Smooth muscle cell (in vitro differentiated cells): ENCODE measurements around the gene DNHD1. TPM values are rescaled to one million over a fixed set of nuclear protein-coding genes. Genes with fewer than 3 reads are reported as not detected.
A peak's percentile ranks its signal among the peaks of the same experiment; 100 is the strongest.

Source experiments
- DNase-seq: peaks from one replicate; lab custom pipeline; 2025; ENCODE audit not compliant: unreplicated experiment; lab: John Stamatoyannopoulos, UW
- H2AFZ ChIP-seq: fragments of 200-600 bp; sonication (generic); 2 replicates; pipeline ENCODE4 v1.6.0; 2016; ENCODE audit warnings: antibody characterized with exemption, low read depth, mild to moderate bottlenecking
- H3F3A ChIP-seq: fragments of 200-600 bp; sonication (generic); 2 replicates; pipeline ENCODE4 v1.6.0; 2017; ENCODE audit warnings: antibody characterized with exemption, low read depth
- H3K27ac ChIP-seq: fragments of 200-600 bp; sonication (generic); 2 replicates; pipeline ENCODE4 v1.5.1; 2016; ENCODE audit warnings: low read depth, mild to moderate bottlenecking
- H3K27me3 ChIP-seq: fragments of 200-600 bp; sonication (generic); 2 replicates; pipeline ENCODE4 v1.6.1; 2016; ENCODE audit warnings: low read depth, mild to moderate bottlenecking
- H3K36me3 ChIP-seq: fragments of 200-600 bp; sonication (generic); 2 replicates; pipeline ENCODE4 v1.5.1; 2016; ENCODE audit warnings: low read depth
- H3K4me1 ChIP-seq: fragments of 200-600 bp; sonication (generic); 2 replicates; pipeline ENCODE4 v1.5.1; 2016; ENCODE audit warnings: low read depth
- H3K4me2 ChIP-seq: fragments of 200-600 bp; sonication (generic); 2 replicates; pipeline ENCODE4 v1.6.0; 2016; ENCODE audit warnings: mild to moderate bottlenecking
- H3K4me3 ChIP-seq: fragments of 200-600 bp; sonication (generic); 2 replicates; pipeline ENCODE4 v1.5.1; 2016; ENCODE audit warnings: mild to moderate bottlenecking
- H3K79me2 ChIP-seq: fragments of 200-600 bp; sonication (generic); 2 replicates; pipeline ENCODE4 v1.6.0; 2016; ENCODE audit warnings: low read depth, mild to moderate bottlenecking
- H3K9ac ChIP-seq: fragments of 200-600 bp; sonication (generic); 2 replicates; pipeline ENCODE4 v1.6.0; 2016; ENCODE audit warnings: low read depth
- H3K9me3 ChIP-seq: fragments of 200-600 bp; sonication (generic); replicated peaks from 2 replicates; pipeline ENCODE4 v1.5.1; 2016; ENCODE audit warnings: low read depth
- H4K20me1 ChIP-seq: fragments of 200-600 bp; sonication (generic); 2 replicates; pipeline ENCODE4 v1.6.0; 2016; ENCODE audit warnings: low read depth
- CTCF ChIP-seq: fragments of 200-600 bp; sonication (generic); IDR thresholded peaks from 2 replicates; pipeline ENCODE4 v1.5.1; 2017; ENCODE audit warnings: borderline replicate concordance, mild to moderate bottlenecking, antibody characterized with exemption; ENCODE audit not compliant: insufficient read depth, poor library complexity, severe bottlenecking
- WGBS: methylation state at CpG from one replicate; pipeline ENCODE4 v1.1.7; 2016; ENCODE audit warnings: low lambda C conversion rate; 5-methylcytosine and 5-hydroxymethylcytosine counted together
- polyA plus RNA-seq: library from polyadenylated mRNA; unstranded; fragments of >200 nt; fragmentation: Nextera tagmentation; extraction: Ambion mirVana; gene quantifications from 2 replicates; pipeline ENCODE4 v1.2.1, GENCODE V29; 2016
- total RNA-seq: library from RNA; depleted of rRNA; stranded (reverse); fragments of >200 nt; gene quantifications from 2 replicates; pipeline ENCODE4 v1.2.3, GENCODE V29; 2014

The DNHD1 gene
- total and polyA plus RNA-seq, 2 experiments from 2014 or later, result 5.5 to 9.1 TPM

- Histone ChIP-seq H2AFZ (no peak overlapping the region), H3K4me2 (peak overlapping the region; percentile 92), H3K4me3 (peak overlapping the region; percentile 95), H3K36me3 (no peaks in the 10 kb centered on the region), H4K20me1 (peaks cover 18% of the 10 kb centered on the region), H3K9ac (peak overlapping the region; percentile 91), H3K4me1 (peaks cover 38% of the 10 kb centered on the region), H3F3A (peaks cover 41% of the 10 kb centered on the region), H3K9me3 (no peaks in the 10 kb centered on the region), H3K79me2 (peaks cover 83% of the 10 kb centered on the region), H3K27me3 (no peaks in the 10 kb centered on the region), H3K27ac (peak overlapping the region; percentile 99)
- no peak for TF ChIP-seq CTCF
- WGBS, result 52% methylated on average over 3 of the region's 3 CpGs
- DNase-seq, result no peak
These were observed 107.7 kb downstream of the DNHD1 start for GRCh38 chr11:6604790-6605189.

GRCh38 chr11:6606471-6607189 is 109.5 kb downstream of the DNHD1 start:
- peaks cover 87% of the 10 kb centered on the region for H3K79me2 ChIP-seq
- H3K36me3 ChIP-seq, result no peaks in the 10 kb centered on the region
- H3K27ac ChIP-seq, result peak overlapping the region; percentile 99
- peak overlapping the region; percentile 95 for H3K4me3 ChIP-seq
- peak; percentile 69 for DNase-seq
- H3K4me1 ChIP-seq, result peaks cover 45% of the 10 kb centered on the region
- H4K20me1 ChIP-seq, result peaks cover 16% of the 10 kb centered on the region
- no peak for TF ChIP-seq CTCF
- no peaks in the 10 kb centered on the region for H3K27me3 ChIP-seq
- H2AFZ ChIP-seq, result no peak overlapping the region
- peaks cover 48% of the 10 kb centered on the region for H3F3A ChIP-seq
- H3K9ac ChIP-seq, result peak overlapping the region; percentile 73
- WGBS, result 5% methylated on average over 11 of the region's 11 CpGs
- H3K4me2 ChIP-seq, result peak overlapping the region; percentile 92
- no peaks in the 10 kb centered on the region for H3K9me3 ChIP-seq

GRCh38 chr11:6607190-6607795 is 110.2 kb downstream of the DNHD1 start:
- Histone ChIP-seq H3K4me1 (peaks cover 41% of the 10 kb centered on the region), H3K9me3 (no peaks in the 10 kb centered on the region), H3K36me3 (no peaks in the 10 kb centered on the region), H4K20me1 (peaks cover 10% of the 10 kb centered on the region), H3K27me3 (no peaks in the 10 kb centered on the region), H3K9ac (peak overlapping the region; percentile 51), H3K4me2 (peak overlapping the region; percentile 92), H2AFZ (no peak overlapping the region), H3K79me2 (peaks cover 83% of the 10 kb centered on the region), H3K27ac (peak overlapping the region; percentile 99), H3F3A (peaks cover 49% of the 10 kb centered on the region), H3K4me3 (peak overlapping the region; percentile 95)
- TF ChIP-seq CTCF, result no peak
- DNase-seq, result no peak
